GM21737 (cell line): ENCODE data around the gene WNT3A.

ENCODE experiments used
- ATAC-seq: cut with Tn5 transposase; IDR thresholded peaks from one replicate; pipeline ENCODE4 v1.9.1; 2021; ENCODE audit warnings: mild to moderate bottlenecking, moderate library complexity; ENCODE audit not compliant: unreplicated experiment

WNT3A gene

DNA sequence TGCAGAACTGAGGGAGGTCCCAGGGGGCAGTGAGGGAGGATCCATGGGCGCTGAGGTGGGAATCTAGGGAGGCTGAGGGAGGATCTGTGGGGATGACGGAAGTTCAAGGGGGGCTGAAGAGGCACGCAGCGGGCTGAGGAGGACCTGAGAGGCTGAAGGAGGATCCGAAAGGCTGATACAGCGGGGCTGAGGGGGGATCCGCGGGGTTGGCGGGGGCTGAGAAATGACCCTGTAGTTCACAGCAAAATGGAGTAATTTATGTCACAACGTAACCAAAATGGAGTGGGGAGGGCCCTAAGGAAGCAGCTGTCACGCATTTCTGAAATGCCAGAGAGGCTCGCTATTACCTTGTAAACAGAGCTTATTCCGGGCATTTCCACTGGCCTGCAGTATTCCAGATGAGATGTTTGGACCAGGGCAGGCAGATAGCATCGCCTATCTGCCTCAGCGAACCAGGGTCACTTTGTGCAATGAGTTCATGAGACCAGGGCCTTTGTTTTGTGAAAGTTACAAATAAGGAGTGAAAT is 103.2 kb downstream of the WNT3A start:
- ATAC-seq = peak; percentile 3

DNA sequence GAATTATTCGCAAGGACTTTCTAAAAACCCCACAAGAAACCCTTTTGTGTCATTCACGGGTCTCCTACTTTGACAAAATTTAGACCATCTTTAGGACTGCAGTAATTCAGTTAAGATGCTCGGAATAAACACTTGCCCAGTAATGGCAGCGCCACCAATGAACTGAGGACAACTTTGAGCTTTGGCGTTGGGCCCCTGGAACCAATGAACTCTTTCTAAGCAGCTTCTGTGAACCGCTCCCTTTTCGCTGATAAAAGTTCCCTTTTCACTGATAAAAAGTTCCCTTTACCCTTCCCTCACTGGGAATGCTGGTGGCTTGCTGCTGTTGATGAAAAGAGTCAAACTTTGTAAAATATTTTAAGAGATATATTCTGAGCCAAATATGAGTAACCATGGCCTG is 103.8 kb downstream of the WNT3A start:
- no peak for ATAC-seq
